ENCODE results near the gene LEUTX. TPM values are rescaled to one million over a fixed set of nuclear protein-coding genes. Genes with fewer than 3 reads are reported as not detected.

Gene LEUTX
- total and polyA plus RNA-seq, 2 donors (not counting 1 experiment from before 2014, with no cell fraction given): not detected

- Histone ChIP-seq H3K4me3 (ENCODE audit: control extremely low read depth in 1 of 5, extremely low read depth in 1 of 5, insufficient read depth in 1 of 5, low read depth in 2 of 5, low read length in 4 of 5) (no peak overlapping the region), H3K27ac (ENCODE audit: low read length in 2 of 2) (no peak overlapping the region), H2AFZ (ENCODE audit: insufficient read depth, low read depth, low read length, poor library complexity, severe bottlenecking) (no peak overlapping the region), H3K36me3 (replicated peaks in 1 of 2; ENCODE audit: control extremely low read depth in 1 of 2, control insufficient read depth in 1 of 2, extremely low read depth in 1 of 2, insufficient read depth in 2 of 2, low read length in 1 of 2) (no peaks in the 10 kb centered on the region), H3K27me3 (replicated peaks in 1 of 4; ENCODE audit: control extremely low read depth in 1 of 4, control insufficient read depth in 3 of 4, insufficient read depth in 4 of 4, low read length in 3 of 4) (peaks cover 0 to 23% (median 9%) of the 10 kb centered on the region in 4 experiments), H3K79me2 (ENCODE audit: control insufficient read depth, insufficient read depth, low read length) (no peaks in the 10 kb centered on the region), H3K4me1 (ENCODE audit: control insufficient read depth in 2 of 2, insufficient read depth in 2 of 2, low read length in 2 of 2) (peaks cover 0 to 4% of the 10 kb centered on the region in 2 donors), H4K20me1 (ENCODE audit: control insufficient read depth, insufficient read depth, low read length, poor library complexity, severe bottlenecking) (no peaks in the 10 kb centered on the region), H3K4me2 (replicated peaks; ENCODE audit: low read depth, low read length, poor library complexity, severe bottlenecking) (no peak overlapping the region), H3K9me3 (ENCODE audit: control extremely low read depth in 1 of 3, control insufficient read depth in 2 of 3, insufficient read depth in 1 of 3, low read length in 2 of 3) (peaks cover 1 to 21% (median 17%) of the 10 kb centered on the region in 3 donors), H3K9ac (ENCODE audit: low read length) (no peak overlapping the region)
- TF ChIP-seq, protein P1, sequence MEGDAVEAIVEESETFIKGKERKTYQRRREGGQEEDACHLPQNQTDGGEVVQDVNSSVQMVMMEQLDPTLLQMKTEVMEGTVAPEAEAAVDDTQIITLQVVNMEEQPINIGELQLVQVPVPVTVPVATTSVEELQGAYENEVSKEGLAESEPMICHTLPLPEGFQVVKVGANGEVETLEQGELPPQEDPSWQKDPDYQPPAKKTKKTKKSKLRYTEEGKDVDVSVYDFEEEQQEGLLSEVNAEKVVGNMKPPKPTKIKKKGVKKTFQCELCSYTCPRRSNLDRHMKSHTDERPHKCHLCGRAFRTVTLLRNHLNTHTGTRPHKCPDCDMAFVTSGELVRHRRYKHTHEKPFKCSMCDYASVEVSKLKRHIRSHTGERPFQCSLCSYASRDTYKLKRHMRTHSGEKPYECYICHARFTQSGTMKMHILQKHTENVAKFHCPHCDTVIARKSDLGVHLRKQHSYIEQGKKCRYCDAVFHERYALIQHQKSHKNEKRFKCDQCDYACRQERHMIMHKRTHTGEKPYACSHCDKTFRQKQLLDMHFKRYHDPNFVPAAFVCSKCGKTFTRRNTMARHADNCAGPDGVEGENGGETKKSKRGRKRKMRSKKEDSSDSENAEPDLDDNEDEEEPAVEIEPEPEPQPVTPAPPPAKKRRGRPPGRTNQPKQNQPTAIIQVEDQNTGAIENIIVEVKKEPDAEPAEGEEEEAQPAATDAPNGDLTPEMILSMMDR (IDR thresholded peaks at IDR 0.05): no peak
- no peak for TF ChIP-seq EZH2 (IDR thresholded peaks at IDR 0.05; ENCODE audit: borderline replicate concordance, insufficient read depth, low read depth, low read length, poor library complexity, severe bottlenecking)
- intact Hi-C loops (cut with micrococcal nuclease): no loop called here
- no peak for ATAC-seq (ENCODE audit: low read depth)
- Mint-ChIP-seq H3K27me3 (peaks cover 33% of the 10 kb centered on the region), H3K4me1 (peaks cover 3% of the 10 kb centered on the region), H3K4me3 (no peak overlapping the region), H3K9me3 (ENCODE audit: insufficient read depth) (no peaks in the 10 kb centered on the region), H3K27ac (no peak overlapping the region)
- DNase-seq: no peak
- ChIA-PET CTCF (interaction anchor here (0.6 kb wide), 1 partner anchor 18 kb away, joined by 3 read pairs; no protein-coding TSS in a partner anchor), POLR2A (no interaction called here)
Observed at GRCh38 chr19:39788244-39788643, 9.6 kb downstream of the LEUTX start.

DNA sequence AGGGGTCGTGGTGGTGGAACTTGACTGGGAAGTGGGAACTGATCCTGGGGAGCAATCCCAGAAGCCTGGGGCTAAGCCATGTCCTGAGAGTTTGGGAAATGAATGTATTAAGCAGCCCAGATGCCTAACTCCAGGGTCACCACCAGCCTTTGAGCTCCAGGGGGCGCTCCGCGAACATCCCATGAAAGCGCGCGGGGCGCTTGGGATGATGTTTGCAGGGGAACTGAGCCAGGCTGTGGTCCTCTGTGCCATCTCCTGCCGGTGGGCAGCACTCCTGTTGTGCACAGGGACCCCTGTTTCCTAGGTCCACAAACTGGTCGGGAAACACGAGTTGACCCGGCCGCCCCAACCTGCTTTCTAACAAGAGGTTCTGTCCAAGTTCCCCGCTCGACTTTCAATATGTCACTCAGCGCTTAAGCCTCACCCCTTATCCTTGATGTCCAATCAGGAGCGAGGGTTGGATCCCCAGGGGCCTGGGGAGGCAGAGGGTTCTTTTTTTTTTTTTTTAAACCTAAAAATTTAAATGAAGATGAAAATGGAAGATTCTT is 14.4 kb downstream of the LEUTX start:
- intact Hi-C loops (cut with micrococcal nuclease): loop anchor here (1.0 to 2.0 kb wide), 3 partner anchors 51 to 372 kb away; no protein-coding TSS in a partner anchor
- H3K36me3 ChIP-seq (replicated peaks in 1 of 2; ENCODE audit: control extremely low read depth in 1 of 2, control insufficient read depth in 1 of 2, extremely low read depth in 1 of 2, insufficient read depth in 2 of 2, low read length in 1 of 2): no peaks in the 10 kb centered on the region
- no peaks in the 10 kb centered on the region for H3K79me2 ChIP-seq (ENCODE audit: control insufficient read depth, insufficient read depth, low read length)
- Mint-ChIP-seq H3K27ac (peak overlapping the region; percentile 37), H3K4me3 (peak overlapping the region; percentile 79), H3K27me3 (peaks cover 6% of the 10 kb centered on the region), H3K9me3 (ENCODE audit: insufficient read depth) (no peaks in the 10 kb centered on the region), H3K4me1 (peaks cover 8% of the 10 kb centered on the region)
- CTCF ChIA-PET: interaction anchor here (0.6 to 7.1 kb wide), 20 partner anchors 11 to 1302 kb away, joined by 3 to 159 read pairs (median 5); partner anchors contain the start of genes DYRK1B, FBL, PSMC4 and ZNF780B
- WGBS (ENCODE audit: insufficient coverage): under 1% methylated on average over 15 of the region's 17 CpGs
- H3K9ac ChIP-seq (ENCODE audit: low read length): peak overlapping the region; percentile 75
- peak overlapping the region; percentile 93 for H3K4me2 ChIP-seq (replicated peaks; ENCODE audit: low read depth, low read length, poor library complexity, severe bottlenecking)
- no peaks in the 10 kb centered on the region for H4K20me1 ChIP-seq (ENCODE audit: control insufficient read depth, insufficient read depth, low read length, poor library complexity, severe bottlenecking)
- peak overlapping the region; percentile 93 for H2AFZ ChIP-seq (ENCODE audit: insufficient read depth, low read depth, low read length, poor library complexity, severe bottlenecking)
- no peak overlapping the region for H3K27ac ChIP-seq (ENCODE audit: low read length in 2 of 2)
- H3K4me3 ChIP-seq (ENCODE audit: control extremely low read depth in 1 of 5, extremely low read depth in 1 of 5, insufficient read depth in 1 of 5, low read depth in 2 of 5, low read length in 4 of 5): peak overlapping the region; percentile 42 to 76 (median 58)
- ATAC-seq (ENCODE audit: low read depth) (peak; percentile 94), DNase-seq (peak; percentile 88)
- H3K9me3 ChIP-seq (ENCODE audit: control extremely low read depth in 1 of 3, control insufficient read depth in 2 of 3, insufficient read depth in 1 of 3, low read length in 2 of 3): peaks cover 1 to 8% (median 7%) of the 10 kb centered on the region in 3 donors
- TF ChIP-seq, protein P1 (IDR thresholded peaks at IDR 0.05): peak; percentile 91
- no peak for TF ChIP-seq EZH2 (IDR thresholded peaks at IDR 0.05; ENCODE audit: borderline replicate concordance, insufficient read depth, low read depth, low read length, poor library complexity, severe bottlenecking)
- POLR2A ChIA-PET: interaction anchor here (0.6 to 0.7 kb wide), 3 partner anchors 174 to 870 kb away, joined by 3 to 6 read pairs (median 3); no protein-coding TSS in a partner anchor
- peaks cover 0 to 9% of the 10 kb centered on the region in 2 donors for H3K4me1 ChIP-seq (ENCODE audit: control insufficient read depth in 2 of 2, insufficient read depth in 2 of 2, low read length in 2 of 2)
- H3K27me3 ChIP-seq (replicated peaks in 1 of 4; ENCODE audit: control extremely low read depth in 1 of 4, control insufficient read depth in 3 of 4, insufficient read depth in 4 of 4, low read length in 3 of 4): no peaks in the 10 kb centered on the region

All from B cell (primary cell).